ENCODE data around the gene G2E3. TPM values are rescaled to one million over a fixed set of nuclear protein-coding genes. Genes with fewer than 3 reads are reported as not detected.

G2E3 gene
- total and polyA plus RNA-seq, 2 of the 4 experiments (the other 2 are of a cell fraction): 9.6 to 19.4 TPM

DNA sequence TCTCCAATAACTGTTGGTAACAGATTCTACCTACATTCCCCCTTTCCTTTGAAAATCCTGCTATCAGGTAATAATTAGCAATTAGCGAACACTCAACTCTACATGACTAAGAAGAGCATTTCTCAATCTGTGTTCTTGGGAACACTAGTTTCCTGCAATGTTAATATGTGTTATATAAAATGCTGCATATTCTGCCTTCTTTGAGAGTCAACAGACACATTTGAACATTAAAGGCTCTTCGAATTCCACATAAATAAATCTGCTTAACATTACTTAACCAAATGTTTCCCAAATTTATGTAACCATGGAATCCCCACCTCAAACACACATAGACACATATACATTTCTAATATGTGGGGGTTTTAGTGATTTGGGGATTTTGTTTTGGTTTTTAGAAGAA, 41.2 kb upstream of the G2E3 start:
- ChIA-PET CTCF (no interaction called here), POLR2A (ENCODE audit: unreplicated experiment) (no interaction called here)
- Histone ChIP-seq H4K20me1 (ENCODE audit: insufficient read depth, low read length) (no peaks in the 10 kb centered on the region), H4K5ac (ENCODE audit: low read depth, low read length) (no peak overlapping the region), H3K27ac (ENCODE audit: insufficient read depth, low read length) (no peak overlapping the region), H3K4me2 (ENCODE audit: low read depth, low read length) (no peak overlapping the region), H3K36me3 (ENCODE audit: control insufficient read depth, insufficient read depth, low read length) (no peaks in the 10 kb centered on the region), H3K18ac (ENCODE audit: low read depth, low read length) (no peak overlapping the region), H3K4me1 (ENCODE audit: control insufficient read depth, insufficient read depth, low read length) (no peaks in the 10 kb centered on the region), H3K79me1 (ENCODE audit: low read depth in 1 of 2, low read length in 2 of 2) (no peaks in the 10 kb centered on the region), H3K27me3 (ENCODE audit: control insufficient read depth, insufficient read depth, low read length) (peaks cover 3% of the 10 kb centered on the region; the same call in 1 of the 2 replicates), H3K4ac (ENCODE audit: low read depth, low read length) (no peak overlapping the region), H2AK5ac (ENCODE audit: low read depth, low read length) (no peak overlapping the region), H4K91ac (ENCODE audit: insufficient read depth, low read depth, low read length) (no peak overlapping the region), H2BK15ac (ENCODE audit: low read depth, low read length) (no peak overlapping the region), H2BK5ac (ENCODE audit: low read depth, low read length, poor library complexity, severe bottlenecking) (no peak overlapping the region), H2AFZ (replicated peaks; ENCODE audit: low read length, poor library complexity) (no peak overlapping the region), H2BK20ac (ENCODE audit: low read depth, low read length) (no peak overlapping the region), H3K4me3 (ENCODE audit: insufficient read depth, low read depth, low read length) (no peak overlapping the region), H3K56ac (ENCODE audit: extremely low read depth, insufficient read depth, low read length) (no peak overlapping the region), H3K23ac (ENCODE audit: low read depth, low read length) (no peak overlapping the region), H3K14ac (replicated peaks; ENCODE audit: low read depth, low read length) (no peak overlapping the region), H3K9me1 (ENCODE audit: insufficient read depth, low read length) (no peaks in the 10 kb centered on the region), H3K9me3 (ENCODE audit: control insufficient read depth, insufficient read depth, low read length) (no peaks in the 10 kb centered on the region), H2BK120ac (ENCODE audit: low read depth, low read length) (no peak overlapping the region), H3K9ac (ENCODE audit: low read depth, low read length) (no peak overlapping the region), H2AK9ac (replicated peaks; ENCODE audit: low read depth, low read length, poor library complexity) (no peak overlapping the region), H4K8ac (ENCODE audit: low read depth in 2 of 2, low read length in 2 of 2) (no peak overlapping the region)
- no TSS peak for BruUV-seq (replicated peaks)
- intact Hi-C loops (cut with micrococcal nuclease): no loop called here
- dilution Hi-C loops (cut with HindIII; ENCODE audit: low sequenced_read_pairs, unreplicated experiment): no loop called here
- no peak for ATAC-seq (ENCODE audit: low read depth)
- no peak for DNase-seq
- WGBS, 2 experiments (ENCODE audit: extremely low coverage in 2 of 2, insufficient read length in 1 of 2): no CpG with 5 or more reads among the region's 2 CpGs
- TF ChIP-seq CHD1 (IDR thresholded peaks at IDR 0.05; ENCODE audit: low read depth, low read length) (no peak), MXI1 (IDR thresholded peaks at IDR 0.05; ENCODE audit: borderline replicate concordance, low read depth, low read length) (no peak), POLR2A (IDR thresholded peaks at IDR 0.05; ENCODE audit: low read depth, low read length) (no peak), MAFK (IDR thresholded peaks at IDR 0.05; ENCODE audit: low read depth, low read length) (no peak), RCOR1 (IDR thresholded peaks at IDR 0.05; ENCODE audit: insufficient replicate concordance, low read length) (no peak), NFE2L2 (IDR thresholded peaks at IDR 0.05; ENCODE audit: low read depth, low read length) (no peak), RFX5 (IDR thresholded peaks at IDR 0.05; ENCODE audit: low read depth, low read length) (no peak)
- TF ChIP-seq, protein P1, sequence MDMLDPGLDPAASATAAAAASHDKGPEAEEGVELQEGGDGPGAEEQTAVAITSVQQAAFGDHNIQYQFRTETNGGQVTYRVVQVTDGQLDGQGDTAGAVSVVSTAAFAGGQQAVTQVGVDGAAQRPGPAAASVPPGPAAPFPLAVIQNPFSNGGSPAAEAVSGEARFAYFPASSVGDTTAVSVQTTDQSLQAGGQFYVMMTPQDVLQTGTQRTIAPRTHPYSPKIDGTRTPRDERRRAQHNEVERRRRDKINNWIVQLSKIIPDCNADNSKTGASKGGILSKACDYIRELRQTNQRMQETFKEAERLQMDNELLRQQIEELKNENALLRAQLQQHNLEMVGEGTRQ (IDR thresholded peaks at IDR 0.05; ENCODE audit: low read depth, low read length): no peak
- in situ Hi-C loops (cut with MboI; ENCODE audit: low sequenced_read_pairs): no loop called here

All from IMR-90 (cell line).